Measurements from ENCODE around the gene SLCO2A1.

- TF ChIP-seq CTCF (IDR thresholded peaks at IDR 0.05) (no peak), POLR2A (IDR thresholded peaks at IDR 0.05) (no peak)
Measured at GRCh38 chr3:133925960-133926735, 103.6 kb downstream of the SLCO2A1 start.
